HG02870 (cell line): ENCODE measurements around the gene SPATA2L.
A peak's percentile ranks its signal among the peaks of the same experiment; 100 is the strongest.
"Not testable (repeated sequence)": the region's sequence is repeated elsewhere in the genome, so short reads cannot be mapped to it uniquely, and the experiment has no call there.

Experiments
- ATAC-seq: cut with Tn5 transposase; IDR thresholded peaks from one replicate; pipeline ENCODE4 v1.9.1; 2021; ENCODE audit warnings: mild to moderate bottlenecking, moderate library complexity; ENCODE audit not compliant: unreplicated experiment

Gene SPATA2L

GRCh38 chr16:89709166-89709565 is 7.7 kb upstream of the SPATA2L start:
- ATAC-seq = no peak

- no peak for ATAC-seq
Observed at GRCh38 chr16:89708481-89708931, 7.0 kb upstream of the SPATA2L start.

- ATAC-seq = no peak
Observed at GRCh38 chr16:89707695-89708094, 6.2 kb upstream of the SPATA2L start.

- no peak for ATAC-seq
Observed at GRCh38 chr16:89706518-89707260, 5.2 kb upstream of the SPATA2L start.

- no peak for ATAC-seq
Observed at GRCh38 chr16:89705006-89705405, 3.5 kb upstream of the SPATA2L start.

- no peak for ATAC-seq
Observed at GRCh38 chr16:89704281-89704680, 2.8 kb upstream of the SPATA2L start.

GRCh38 chr16:89700649-89701424 is 668 bp downstream of the SPATA2L start:
- no peak for ATAC-seq

- peak; percentile 45 for ATAC-seq
Observed at GRCh38 chr16:89700100-89700648, 1.3 kb downstream of the SPATA2L start.

GRCh38 chr16:89699629-89700099 is 1.8 kb downstream of the SPATA2L start:
- ATAC-seq = not testable (repeated sequence)

- ATAC-seq = not testable (repeated sequence)
Observed at GRCh38 chr16:89698717-89699116, 2.8 kb downstream of the SPATA2L start.

GRCh38 chr16:89697616-89698331 is 3.7 kb downstream of the SPATA2L start:
- no peak for ATAC-seq

- no peak for ATAC-seq
Observed at GRCh38 chr16:89697161-89697615, 4.3 kb downstream of the SPATA2L start.

- ATAC-seq = no peak
Observed at GRCh38 chr16:89696670-89697128, 4.8 kb downstream of the SPATA2L start.

- no peak for ATAC-seq
Observed at GRCh38 chr16:89695875-89696669, 5.4 kb downstream of the SPATA2L start.

- ATAC-seq = no peak
Observed at GRCh38 chr16:89695086-89695874, 6.2 kb downstream of the SPATA2L start.

GRCh38 chr16:89694784-89695085 is 6.8 kb downstream of the SPATA2L start:
- not testable (repeated sequence) for ATAC-seq

- ATAC-seq = no peak
Observed at GRCh38 chr16:89693931-89694783, 7.3 kb downstream of the SPATA2L start.

GRCh38 chr16:89693289-89693731 is 8.2 kb downstream of the SPATA2L start:
- ATAC-seq = no peak
